ENCODE data around the gene ATXN1. TPM values are rescaled to one million over a fixed set of nuclear protein-coding genes. Genes with fewer than 3 reads are reported as not detected.

The ATXN1 gene
- total and polyA plus RNA-seq, 2 of the 8 experiments (the other 6 are each of a cell fraction or from before 2014, with no cell fraction given) = 1.6 to 4.0 TPM

- Histone ChIP-seq H4K8ac (ENCODE audit: extremely low read depth, insufficient read depth, low read length) (no peak overlapping the region), H3K27me3 (replicated peaks in 1 of 4; ENCODE audit: control insufficient read depth in 3 of 4, extremely low read depth in 1 of 4, insufficient read depth in 3 of 4, low read length in 3 of 4) (no peaks in the 10 kb centered on the region), H2BK120ac (replicated peaks; ENCODE audit: low read depth, low read length) (no peak overlapping the region), H4K91ac (replicated peaks; ENCODE audit: insufficient read length, low read length) (no peak overlapping the region), H3K4ac (replicated peaks; ENCODE audit: insufficient read length, low read depth, low read length) (no peak overlapping the region), H2AFZ (ENCODE audit: low read length) (no peak overlapping the region), H3K36me3 (ENCODE audit: control insufficient read depth in 2 of 4, insufficient read depth in 4 of 4, low read length in 3 of 4) (no peaks in the 10 kb centered on the region), H3K9ac (replicated peaks in 1 of 4; ENCODE audit: extremely low read depth in 1 of 4, low read depth in 3 of 4, low read length in 3 of 4) (no peak overlapping the region), H3K56ac (replicated peaks; ENCODE audit: insufficient read length, low read depth, low read length) (no peak overlapping the region), H2AK5ac (ENCODE audit: low read depth, low read length) (no peak overlapping the region), H2BK20ac (ENCODE audit: low read length) (no peak overlapping the region), H3K27ac (ENCODE audit: low read depth, low read length) (no peak overlapping the region), H3K79me2 (ENCODE audit: control insufficient read depth in 1 of 2, insufficient read depth in 2 of 2, low read length in 2 of 2) (no peaks in the 10 kb centered on the region), H3K23me2 (ENCODE audit: low read depth, low read length) (no peaks in the 10 kb centered on the region; the same call in 1 of the 2 replicates), H3K4me3 (ENCODE audit: extremely low read depth in 1 of 4, insufficient read depth in 2 of 4, low read depth in 3 of 4, low read length in 4 of 4) (no peak overlapping the region), H3K23ac (ENCODE audit: insufficient read length) (no peak overlapping the region), H2BK12ac (ENCODE audit: low read depth, low read length) (no peak overlapping the region), H4K5ac (ENCODE audit: insufficient read length, low read depth, low read length) (no peak overlapping the region), H2BK15ac (ENCODE audit: low read length) (no peak overlapping the region), H2BK5ac (ENCODE audit: low read depth, low read length) (no peak overlapping the region), H3K79me1 (ENCODE audit: low read depth, low read length) (no peaks in the 10 kb centered on the region; the same call in 1 of the 2 replicates), H3K4me1 (replicated peaks in 1 of 4; ENCODE audit: control insufficient read depth in 3 of 4, insufficient read depth in 4 of 4, low read length in 3 of 4) (no peaks in the 10 kb centered on the region), H3K4me2 (ENCODE audit: insufficient read depth in 1 of 2, low read depth in 2 of 2, low read length in 2 of 2) (no peak overlapping the region), H3K9me3 (ENCODE audit: insufficient read depth in 2 of 2, low read depth in 1 of 2, low read length in 1 of 2) (no peaks in the 10 kb centered on the region), H3K14ac (ENCODE audit: insufficient read length) (no peak overlapping the region), H3K18ac (ENCODE audit: extremely low read depth, low read length) (no peak overlapping the region), H4K20me1 (replicated peaks in 1 of 2; ENCODE audit: control insufficient read depth in 1 of 2, insufficient read depth in 2 of 2, low read length in 2 of 2) (no peaks in the 10 kb centered on the region)
- ChIA-PET POLR2A (ENCODE audit: partially characterized antibody) (no interaction called here), CTCF (ENCODE audit: partially characterized antibody) (interaction anchor here (1.3 kb wide), 1 partner anchor 25 kb away, joined by 3 read pairs; no protein-coding TSS in a partner anchor)
- TF ChIP-seq SAP30 (IDR thresholded peaks at IDR 0.05; ENCODE audit: insufficient read depth, insufficient replicate concordance, low read length) = no peak
- TF ChIP-seq MAX (IDR thresholded peaks at IDR 0.05) = no peak
- TF ChIP-seq PHF8 (conservative IDR thresholded peaks at IDR 0.05; ENCODE audit: low read depth, low read length) = no peak
- TF ChIP-seq CEBPB (IDR thresholded peaks at IDR 0.05; ENCODE audit: low read depth, low read length) = no peak
- no peak for TF ChIP-seq TEAD4 (IDR thresholded peaks at IDR 0.05; ENCODE audit: low read depth, low read length)
- WGBS, 2 experiments (ENCODE audit: extremely low coverage in 1 of 2, insufficient coverage in 1 of 2, insufficient read length in 1 of 2, insufficient replicate concordance in 2 of 2, low coverage in 1 of 2, low lambda C conversion rate in 2 of 2, missing lambda C conversion rate in 1 of 2) = 92% methylated on average over 5 of the region's 5 CpGs; no CpG with 5 or more reads in 1 of the 2 experiments
- FAIRE-seq (no peak), DNase-seq (ENCODE audit: low read depth in 1 of 2, low spot score in 2 of 2) (no peak)
Measured at GRCh38 chr6:16743664-16744210, 17.5 kb downstream of the ATXN1 start.
